Calu3 (cell line): ENCODE data around the gene C15orf62. TPM values are rescaled to one million over a fixed set of nuclear protein-coding genes. Genes with fewer than 3 reads are reported as not detected.

Source experiments
- BruUV-seq: library from RNA; stranded (reverse); fragments of 400-500 nt; replicated peaks from 2 replicates; lab custom pipeline; 2021; lab: Mats Ljungman, UMichigan
- CTCF ChIA-PET: fragments of 300-600 bp; sonication (Branson Sonifier 250); formaldehyde crosslinking; loops from one replicate; lab custom pipeline; 2022; ENCODE audit warnings: antibody characterized with exemption; lab: Charles Lee
- DNase-seq: peaks from one replicate; pipeline ENCODE4 v3.0.0; 2022
- H3K27ac Mint-ChIP-seq: one replicate; pipeline ENCODE4 v1.8.0; 2022; ENCODE audit warnings: mixed read lengths; ENCODE audit not compliant: unreplicated experiment
- H3K27me3 Mint-ChIP-seq: one replicate; pipeline ENCODE4 v1.8.0; 2022; ENCODE audit warnings: mixed read lengths; ENCODE audit not compliant: unreplicated experiment
- H3K36me3 Mint-ChIP-seq: one replicate; pipeline ENCODE4 v1.8.0; 2022; ENCODE audit warnings: mild to moderate bottlenecking, moderate library complexity, mixed read lengths; ENCODE audit not compliant: insufficient read depth, unreplicated experiment
- H3K4me1 Mint-ChIP-seq: one replicate; pipeline ENCODE4 v1.8.0; 2022; ENCODE audit warnings: mild to moderate bottlenecking, low read depth, mixed read lengths; ENCODE audit not compliant: unreplicated experiment
- H3K4me3 Mint-ChIP-seq: one replicate; pipeline ENCODE4 v1.8.0; 2022; ENCODE audit warnings: mild to moderate bottlenecking, low read depth, moderate library complexity, mixed read lengths; ENCODE audit not compliant: unreplicated experiment
- H3K9me3 Mint-ChIP-seq: one replicate; pipeline ENCODE4 v1.8.0; 2022; ENCODE audit warnings: low read depth, mixed read lengths; ENCODE audit not compliant: unreplicated experiment
- CTCF ChIP-seq: fragments of 200-600 bp; IDR thresholded peaks from one replicate; pipeline ENCODE4 v1.8.0; 2022; ENCODE audit warnings: antibody characterized with exemption; ENCODE audit not compliant: unreplicated experiment
- intact Hi-C: fragments of 100-400 bp; cut with micrococcal nuclease; formaldehyde crosslinking; loops from one replicate; pipeline ENCODE4 v1.10.0; 2022; ENCODE audit not compliant: unreplicated experiment
- total RNA-seq: library from RNA; stranded (reverse); gene quantifications from 2 replicates; pipeline ENCODE4 v1.2.3, GENCODE V29; 2022

The C15orf62 gene
- total RNA-seq, 1 experiment from 2014 or later: 0.64 TPM

- Mint-ChIP-seq H3K27ac (no peak overlapping the region), H3K4me1 (no peaks in the 10 kb centered on the region), H3K27me3 (no peaks in the 10 kb centered on the region), H3K36me3 (no peaks in the 10 kb centered on the region), H3K4me3 (no peak overlapping the region), H3K9me3 (no peaks in the 10 kb centered on the region)
- CTCF ChIA-PET: no interaction called here
- BruUV-seq: no TSS peak
- TF ChIP-seq CTCF: no peak
- no peak for DNase-seq
- intact Hi-C loops: no loop called here
Observed at GRCh38 chr15:40819048-40819447, 49.3 kb downstream of the C15orf62 start.

GRCh38 chr15:40821195-40821594 is 51.4 kb downstream of the C15orf62 start:
- DNase-seq: no peak
- Mint-ChIP-seq H3K27ac (no peak overlapping the region), H3K4me3 (no peak overlapping the region), H3K9me3 (no peaks in the 10 kb centered on the region), H3K36me3 (no peaks in the 10 kb centered on the region), H3K27me3 (no peaks in the 10 kb centered on the region), H3K4me1 (no peaks in the 10 kb centered on the region)
- intact Hi-C loops: no loop called here
- BruUV-seq: no TSS peak
- TF ChIP-seq CTCF: no peak
- CTCF ChIA-PET: no interaction called here

Other genes with a start within 250 kb of the C15orf62 start
- gene CCDC32, start 204.9 kb upstream of the C15orf62 start, total RNA-seq: 11.4 and 13.6 TPM in 2 replicates
- 8.5 and 9.2 TPM in 2 replicates for gene RPUSD2, start 200.7 kb upstream of the C15orf62 start, total RNA-seq
- gene KNL1, start 175.7 kb upstream of the C15orf62 start, total RNA-seq: 11.0 and 19.0 TPM in 2 replicates
- 12.8 and 14.5 TPM in 2 replicates for gene RAD51, start 74.8 kb upstream of the C15orf62 start, total RNA-seq
- gene RMDN3, start 14.7 kb upstream of the C15orf62 start, total RNA-seq: 23.5 and 25.5 TPM in 2 replicates
- gene GCHFR, start 5.9 kb upstream of the C15orf62 start, total RNA-seq: 5.6 and 11.6 TPM in 2 replicates
- gene ZFYVE19, start 37.1 kb downstream of the C15orf62 start, total RNA-seq: 13.9 and 14.9 TPM in 2 replicates
- 15.2 and 17.4 TPM in 2 replicates for gene DNAJC17, start 37.5 kb downstream of the C15orf62 start, total RNA-seq
- 0.51 and 1.7 TPM in 2 replicates for gene PPP1R14D, start 58.7 kb downstream of the C15orf62 start, total RNA-seq
- 93.7 and 98.4 TPM in 2 replicates for gene SPINT1, start 74.1 kb downstream of the C15orf62 start, total RNA-seq
- 4.2 and 4.9 TPM in 2 replicates for gene RHOV, start 104.3 kb downstream of the C15orf62 start, total RNA-seq
- gene VPS18, start 124.5 kb downstream of the C15orf62 start, total RNA-seq: 14.3 and 16.6 TPM in 2 replicates
- gene DLL4, start 159.4 kb downstream of the C15orf62 start, total RNA-seq: not detected in 2 replicates
- 5.0 and 5.2 TPM in 2 replicates for gene CHAC1, start 183.5 kb downstream of the C15orf62 start, total RNA-seq